GM19023 (cell line): Measurements from ENCODE around the gene MGAT4D.
A peak's percentile ranks its signal among the peaks of the same experiment; 100 is the strongest.
"Not testable (repeated sequence)": the region's sequence is repeated elsewhere in the genome, so short reads cannot be mapped to it uniquely, and the experiment has no call there.

ENCODE experiments used
- ATAC-seq: cut with Tn5 transposase; IDR thresholded peaks from one replicate; pipeline ENCODE4 v1.9.1; 2021; ENCODE audit warnings: mild to moderate bottlenecking, moderate library complexity; ENCODE audit not compliant: unreplicated experiment

The MGAT4D gene

GRCh38 chr4:140444347-140444746, 53.7 kb downstream of the MGAT4D start:
- not testable (repeated sequence) for ATAC-seq

- no peak for ATAC-seq
Measured at GRCh38 chr4:140439644-140440142, 58.4 kb downstream of the MGAT4D start.

GRCh38 chr4:140427919-140428471, 70.1 kb downstream of the MGAT4D start:
- no peak for ATAC-seq

GRCh38 chr4:140427106-140427918, 70.8 kb downstream of the MGAT4D start, which contains the start of gene CLGN:
TSS of gene CLGN (minus strand) at chr4:140427648. CDS start at chr4:140413078, 14,570 bp downstream.
- ATAC-seq: peak; percentile 88

- peak; percentile 7 for ATAC-seq
Measured at GRCh38 chr4:140426610-140427105, 71.4 kb downstream of the MGAT4D start.

GRCh38 chr4:140423106-140423505, 75.0 kb downstream of the MGAT4D start:
- ATAC-seq: no peak

- not testable (repeated sequence) for ATAC-seq
Measured at GRCh38 chr4:140413130-140413969, 84.7 kb downstream of the MGAT4D start.

- no peak for ATAC-seq
Measured at GRCh38 chr4:140408974-140409373, 89.1 kb downstream of the MGAT4D start.

- ATAC-seq: no peak
Measured at GRCh38 chr4:140406292-140406691, 91.8 kb downstream of the MGAT4D start.

GRCh38 chr4:140400111-140400510, 98.0 kb downstream of the MGAT4D start:
- ATAC-seq: no peak

GRCh38 chr4:140395668-140396067, 102.4 kb downstream of the MGAT4D start:
- no peak for ATAC-seq
